Vagina (tissue), 2 donors: ENCODE measurements around the gene SLC6A6.

Experiments
- CTCF ChIP-seq, 3 experiments: fragments of 450-650 bp in 2 of 3; fragments of 200-600 bp in 1 of 3; sonication (generic) in 1 of 3; IDR thresholded peaks; one replicate each; pipeline ENCODE4 v1.5.1; 2017 to 2019; ENCODE audit warnings: antibody characterized with exemption in 3 of 3, mild to moderate bottlenecking in 2 of 3, moderate library complexity in 2 of 3
- POLR2A ChIP-seq, 2 donors: fragments of 450-650 bp; IDR thresholded peaks; one replicate each; pipeline ENCODE4 v1.6.1; 2017; ENCODE audit warnings: antibody characterized with exemption in 2 of 2, mild to moderate bottlenecking in 2 of 2, moderate library complexity in 2 of 2

GRCh38 chr3:14377838-14378169 is 24.6 kb upstream of the SLC6A6 start:
- TF ChIP-seq CTCF (IDR thresholded peaks at IDR 0.05) (no peak), POLR2A (IDR thresholded peaks at IDR 0.05) (no peak)
